ENCODE measurements around the gene S100A2.

DNA sequence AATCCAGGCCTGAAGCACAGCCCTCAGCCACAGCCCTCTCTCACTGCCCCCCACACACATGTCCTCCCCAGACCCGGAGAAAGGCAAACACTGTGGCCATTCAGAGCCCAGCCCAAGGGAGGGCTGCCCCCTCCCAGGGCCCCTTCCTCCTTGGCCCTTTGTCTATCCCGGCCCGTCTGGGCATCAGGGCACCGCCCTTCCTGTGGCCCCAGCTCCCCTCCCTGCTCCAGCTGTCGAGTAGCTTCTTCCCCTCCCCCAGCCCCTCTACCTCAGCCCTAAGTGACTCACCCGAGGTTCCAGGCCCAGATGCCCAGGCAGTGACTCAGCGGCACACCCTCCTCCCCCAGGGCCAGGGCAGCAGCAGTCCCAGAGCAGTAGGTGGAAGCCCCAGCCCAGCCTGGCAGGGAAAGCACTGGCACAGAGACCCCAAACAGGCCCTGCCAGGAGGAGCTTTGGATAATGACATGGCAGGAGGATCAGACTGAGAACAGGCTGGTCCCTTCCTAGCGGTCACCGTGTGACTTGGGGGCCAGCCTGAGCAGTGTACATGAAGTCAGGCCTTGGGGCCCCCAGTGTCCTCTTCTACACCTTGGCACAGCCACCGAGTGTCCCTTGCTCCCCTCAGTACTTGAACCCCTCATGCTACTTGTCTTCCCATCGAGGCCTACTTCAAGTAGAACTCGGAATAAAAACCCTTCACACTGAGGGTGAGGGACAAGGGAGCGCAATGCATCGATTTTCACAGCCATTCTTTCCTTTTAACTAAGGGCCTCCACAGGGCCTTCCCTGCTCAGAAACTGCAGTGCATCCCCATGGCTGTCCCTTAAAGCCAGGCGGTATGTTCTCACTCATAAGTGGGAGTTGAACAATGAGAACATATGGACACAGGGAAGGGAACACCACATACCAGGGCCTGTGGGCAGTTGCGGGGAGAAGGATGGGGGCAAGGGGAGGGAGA, 1.0 kb upstream of the S100A2 start:
- TF ChIP-seq, protein P1, sequence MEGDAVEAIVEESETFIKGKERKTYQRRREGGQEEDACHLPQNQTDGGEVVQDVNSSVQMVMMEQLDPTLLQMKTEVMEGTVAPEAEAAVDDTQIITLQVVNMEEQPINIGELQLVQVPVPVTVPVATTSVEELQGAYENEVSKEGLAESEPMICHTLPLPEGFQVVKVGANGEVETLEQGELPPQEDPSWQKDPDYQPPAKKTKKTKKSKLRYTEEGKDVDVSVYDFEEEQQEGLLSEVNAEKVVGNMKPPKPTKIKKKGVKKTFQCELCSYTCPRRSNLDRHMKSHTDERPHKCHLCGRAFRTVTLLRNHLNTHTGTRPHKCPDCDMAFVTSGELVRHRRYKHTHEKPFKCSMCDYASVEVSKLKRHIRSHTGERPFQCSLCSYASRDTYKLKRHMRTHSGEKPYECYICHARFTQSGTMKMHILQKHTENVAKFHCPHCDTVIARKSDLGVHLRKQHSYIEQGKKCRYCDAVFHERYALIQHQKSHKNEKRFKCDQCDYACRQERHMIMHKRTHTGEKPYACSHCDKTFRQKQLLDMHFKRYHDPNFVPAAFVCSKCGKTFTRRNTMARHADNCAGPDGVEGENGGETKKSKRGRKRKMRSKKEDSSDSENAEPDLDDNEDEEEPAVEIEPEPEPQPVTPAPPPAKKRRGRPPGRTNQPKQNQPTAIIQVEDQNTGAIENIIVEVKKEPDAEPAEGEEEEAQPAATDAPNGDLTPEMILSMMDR (IDR thresholded peaks at IDR 0.05) = no peak
- no peak for TF ChIP-seq ZFX (IDR thresholded peaks at IDR 0.05; ENCODE audit: borderline replicate concordance)
